Neuron (in vitro differentiated cells): Measurements from ENCODE around the gene FERMT2.
"Not testable (repeated sequence)": the region's sequence is repeated elsewhere in the genome, so short reads cannot be mapped to it uniquely, and the experiment has no call there.

Experiments
- H2AFZ ChIP-seq: one replicate; pipeline ENCODE4 v1.6.1; 2013; ENCODE audit warnings: low read depth, mild to moderate bottlenecking, inconsistent platforms, low read length, moderate library complexity
- H3K27me3 ChIP-seq: one replicate; pipeline ENCODE4 v1.6.1; 2013; ENCODE audit warnings: low read length; ENCODE audit not compliant: insufficient read depth
- H3K36me3 ChIP-seq: one replicate; pipeline ENCODE4 v1.6.1; 2013; ENCODE audit warnings: low read length; ENCODE audit not compliant: insufficient read depth
- H3K4me1 ChIP-seq: one replicate; pipeline ENCODE4 v1.6.1; 2013; ENCODE audit warnings: low read length; ENCODE audit not compliant: insufficient read depth
- H3K4me3 ChIP-seq: 2 replicates; pipeline ENCODE4 v1.5.1; 2013; ENCODE audit warnings: mild to moderate bottlenecking, low read length, moderate library complexity
- H3K9me3 ChIP-seq: one replicate; pipeline ENCODE4 v1.6.1; 2013; ENCODE audit warnings: low read length

Gene FERMT2

DNA sequence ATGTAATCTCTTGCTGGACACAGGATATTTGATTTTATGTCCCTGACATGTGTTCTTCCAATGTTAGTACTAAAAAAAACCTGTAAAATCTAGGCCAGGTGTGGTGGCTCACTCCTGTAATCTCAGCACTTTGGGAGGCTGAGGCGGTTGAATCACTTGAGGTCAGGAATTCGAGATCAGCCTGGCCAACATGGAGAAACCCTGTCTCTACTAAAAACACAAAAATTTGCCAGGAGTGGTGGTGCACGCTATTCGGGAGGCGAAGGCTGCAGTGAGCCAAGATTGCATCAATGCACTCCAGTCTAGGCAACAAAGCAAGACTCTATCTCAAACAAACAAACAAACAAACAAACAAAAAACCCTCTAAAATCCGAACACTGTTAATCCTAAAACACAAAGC is 68.0 kb downstream of the FERMT2 start:
- Histone ChIP-seq H3K36me3 (peaks cover 41% of the 10 kb centered on the region), H3K4me3 (no peak overlapping the region), H2AFZ (no peak overlapping the region), H3K9me3 (no peaks in the 10 kb centered on the region), H3K27me3 (no peaks in the 10 kb centered on the region), H3K4me1 (no peaks in the 10 kb centered on the region)

GRCh38 chr14:52879958-52880357 is 70.9 kb downstream of the FERMT2 start:
- H3K9me3 ChIP-seq: no peaks in the 10 kb centered on the region
- H3K4me1 ChIP-seq: no peaks in the 10 kb centered on the region
- no peaks in the 10 kb centered on the region for H3K27me3 ChIP-seq
- peaks cover 59% of the 10 kb centered on the region for H3K36me3 ChIP-seq
- no peak overlapping the region for H3K4me3 ChIP-seq
- H2AFZ ChIP-seq: no peak overlapping the region

- H3K9me3 ChIP-seq: no peaks in the 10 kb centered on the region
- H3K36me3 ChIP-seq: peaks cover 67% of the 10 kb centered on the region
- no peak overlapping the region for H3K4me3 ChIP-seq
- H3K4me1 ChIP-seq: no peaks in the 10 kb centered on the region
- no peak overlapping the region for H2AFZ ChIP-seq
- no peaks in the 10 kb centered on the region for H3K27me3 ChIP-seq
These were observed 71.9 kb downstream of the FERMT2 start for GRCh38 chr14:52878946-52879345.

DNA sequence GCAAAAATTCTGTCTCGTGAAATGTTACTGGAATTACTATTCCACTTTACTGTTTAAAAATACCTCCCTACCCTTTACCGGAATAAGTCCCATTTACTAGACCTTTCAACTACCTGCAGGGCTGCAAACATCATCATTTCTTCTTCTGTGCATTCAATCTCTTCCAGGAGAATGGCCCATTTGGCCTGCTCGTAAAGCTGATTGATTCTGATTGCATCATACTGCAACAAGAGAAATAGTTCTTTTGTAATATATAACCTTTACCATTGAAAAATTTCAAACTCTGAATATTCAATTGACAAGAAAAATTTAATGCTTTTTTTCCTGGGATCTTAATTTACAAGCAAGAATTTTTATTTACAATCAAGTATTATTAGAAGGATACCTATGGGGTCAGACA is 72.4 kb downstream of the FERMT2 start:
- H3K36me3 ChIP-seq: peaks cover 70% of the 10 kb centered on the region
- H3K9me3 ChIP-seq: no peaks in the 10 kb centered on the region
- no peaks in the 10 kb centered on the region for H3K4me1 ChIP-seq
- H2AFZ ChIP-seq: no peak overlapping the region
- H3K4me3 ChIP-seq: no peak overlapping the region
- H3K27me3 ChIP-seq: no peaks in the 10 kb centered on the region

GRCh38 chr14:52877628-52878027 is 73.2 kb downstream of the FERMT2 start:
- Histone ChIP-seq H3K9me3 (no peaks in the 10 kb centered on the region), H3K36me3 (peaks cover 78% of the 10 kb centered on the region), H2AFZ (no peak overlapping the region), H3K27me3 (no peaks in the 10 kb centered on the region), H3K4me3 (no peak overlapping the region), H3K4me1 (no peaks in the 10 kb centered on the region)

GRCh38 chr14:52876806-52877205 is 74.0 kb downstream of the FERMT2 start:
- Histone ChIP-seq H3K4me3 (no peak overlapping the region), H3K9me3 (no peaks in the 10 kb centered on the region), H3K4me1 (no peaks in the 10 kb centered on the region), H3K27me3 (no peaks in the 10 kb centered on the region), H2AFZ (no peak overlapping the region), H3K36me3 (peaks cover 86% of the 10 kb centered on the region)

DNA sequence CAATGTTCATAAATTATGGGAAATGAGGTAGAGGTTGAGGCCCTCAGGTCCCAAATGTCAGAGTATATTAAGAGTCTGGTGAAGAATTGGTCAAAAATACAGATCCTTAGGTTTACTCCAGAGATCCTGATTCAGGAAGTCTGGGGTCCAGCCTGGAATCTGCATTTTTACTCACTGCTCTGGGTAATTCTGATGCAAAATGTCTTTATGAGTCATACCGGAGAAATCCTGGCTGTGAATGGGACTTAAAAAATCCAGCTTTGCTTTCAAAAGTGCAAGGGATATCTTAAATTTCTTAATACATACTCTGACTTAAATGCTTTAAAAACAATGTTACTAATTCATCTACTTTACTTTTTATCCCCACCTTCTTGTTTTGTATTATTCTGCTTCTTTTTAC is 74.5 kb downstream of the FERMT2 start:
- Histone ChIP-seq H2AFZ (no peak overlapping the region), H3K9me3 (no peaks in the 10 kb centered on the region), H3K36me3 (peaks cover 90% of the 10 kb centered on the region), H3K27me3 (no peaks in the 10 kb centered on the region), H3K4me3 (no peak overlapping the region), H3K4me1 (no peaks in the 10 kb centered on the region)

- no peak overlapping the region for H3K4me3 ChIP-seq
- H3K9me3 ChIP-seq: no peaks in the 10 kb centered on the region
- H3K36me3 ChIP-seq: peaks cover 90% of the 10 kb centered on the region
- H2AFZ ChIP-seq: no peak overlapping the region
- no peaks in the 10 kb centered on the region for H3K4me1 ChIP-seq
- H3K27me3 ChIP-seq: no peaks in the 10 kb centered on the region
These were observed 75.1 kb downstream of the FERMT2 start for GRCh38 chr14:52875707-52876106.

- no peaks in the 10 kb centered on the region for H3K9me3 ChIP-seq
- no peak overlapping the region for H2AFZ ChIP-seq
- H3K4me1 ChIP-seq: no peaks in the 10 kb centered on the region
- H3K4me3 ChIP-seq: no peak overlapping the region
- H3K27me3 ChIP-seq: no peaks in the 10 kb centered on the region
- peaks cover 92% of the 10 kb centered on the region for H3K36me3 ChIP-seq
These were observed 76.5 kb downstream of the FERMT2 start for GRCh38 chr14:52874389-52874788.

- H3K9me3 ChIP-seq: no peaks in the 10 kb centered on the region
- no peak overlapping the region for H3K4me3 ChIP-seq
- peaks cover 92% of the 10 kb centered on the region for H3K36me3 ChIP-seq
- no peaks in the 10 kb centered on the region for H3K27me3 ChIP-seq
- H2AFZ ChIP-seq: no peak overlapping the region
- no peaks in the 10 kb centered on the region for H3K4me1 ChIP-seq
These were observed 77.2 kb downstream of the FERMT2 start for GRCh38 chr14:52873694-52874093.

DNA sequence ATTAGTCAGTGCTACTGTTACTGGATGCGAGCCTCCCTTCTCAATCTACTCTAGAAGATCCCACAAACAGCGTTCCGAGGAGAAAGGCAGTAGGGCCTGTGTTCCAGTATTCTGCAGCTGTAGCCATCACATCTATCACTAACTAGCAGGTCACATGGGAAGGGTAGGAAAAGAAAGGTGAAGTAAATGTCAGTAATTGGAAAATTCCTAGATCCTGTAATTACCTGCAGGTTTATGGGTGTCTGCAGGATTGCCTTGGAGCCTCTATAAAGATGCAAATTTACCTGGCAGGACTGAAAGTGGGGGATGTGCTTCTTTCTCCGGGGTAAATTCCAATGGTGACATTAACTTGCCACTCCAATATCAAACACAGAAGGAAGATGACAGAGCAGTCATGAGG is 77.8 kb downstream of the FERMT2 start:
- Histone ChIP-seq H3K36me3 (peaks cover 93% of the 10 kb centered on the region), H3K4me1 (no peaks in the 10 kb centered on the region), H3K9me3 (no peaks in the 10 kb centered on the region), H3K4me3 (no peak overlapping the region), H2AFZ (no peak overlapping the region), H3K27me3 (no peaks in the 10 kb centered on the region)

GRCh38 chr14:52871606-52872005 is 79.2 kb downstream of the FERMT2 start:
- H3K27me3 ChIP-seq: no peaks in the 10 kb centered on the region
- H3K36me3 ChIP-seq: peaks cover 92% of the 10 kb centered on the region
- no peak overlapping the region for H2AFZ ChIP-seq
- H3K4me3 ChIP-seq: no peak overlapping the region
- H3K4me1 ChIP-seq: no peaks in the 10 kb centered on the region
- H3K9me3 ChIP-seq: no peaks in the 10 kb centered on the region

GRCh38 chr14:52868911-52869618 is 81.8 kb downstream of the FERMT2 start:
- H3K4me3 ChIP-seq: no peak overlapping the region
- H2AFZ ChIP-seq: no peak overlapping the region
- H3K4me1 ChIP-seq: no peaks in the 10 kb centered on the region
- H3K9me3 ChIP-seq: no peaks in the 10 kb centered on the region
- peaks cover 90% of the 10 kb centered on the region for H3K36me3 ChIP-seq
- no peaks in the 10 kb centered on the region for H3K27me3 ChIP-seq

DNA sequence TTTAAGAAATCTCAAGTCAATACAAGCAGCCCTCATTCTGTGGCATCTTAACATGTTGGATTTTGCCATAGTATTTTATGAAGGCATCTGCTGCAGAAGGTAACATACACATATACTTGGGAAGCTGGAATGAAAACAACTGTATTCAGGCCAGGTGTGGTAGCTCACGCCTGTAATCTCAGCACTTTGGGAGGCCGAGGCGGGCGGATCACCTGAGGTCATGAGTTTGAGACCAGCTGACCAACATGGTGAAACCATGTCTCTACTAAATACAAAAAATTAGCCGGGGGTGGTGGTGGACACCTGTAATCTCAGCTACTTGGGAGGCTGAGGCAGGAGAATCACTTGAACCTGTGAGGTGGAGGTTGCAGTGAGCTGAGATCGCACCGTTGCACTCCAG is 86.0 kb downstream of the FERMT2 start:
- not testable (repeated sequence) for H2AFZ ChIP-seq, H3K27me3 ChIP-seq, H3K9me3 ChIP-seq, H3K4me1 ChIP-seq, H3K4me3 ChIP-seq
- peaks cover 87% of the 10 kb centered on the region for H3K36me3 ChIP-seq
